Measurements from ENCODE around the gene IL6ST.
"Not testable (repeated sequence)": the region's sequence is repeated elsewhere in the genome, so short reads cannot be mapped to it uniquely, and the experiment has no call there.

Gene IL6ST

GRCh38 chr5:55993013-55993412, 1.8 kb downstream of the IL6ST start:
- DNase-seq, result no peak
- Histone ChIP-seq H3K27ac (ENCODE audit: insufficient read depth, low read length, poor library complexity, severe bottlenecking) (peak overlapping the region; percentile 95), H3K4me3 (ENCODE audit: insufficient read depth, low read depth, low read length, poor library complexity, severe bottlenecking) (peak overlapping the region; percentile 79), H3K27me3 (replicated peaks; ENCODE audit: control insufficient read depth, insufficient read depth, low read length, poor library complexity, severe bottlenecking) (no peaks in the 10 kb centered on the region), H3K36me3 (ENCODE audit: control insufficient read depth, insufficient read depth, low read length) (no peaks in the 10 kb centered on the region), H3K9me3 (ENCODE audit: control insufficient read depth, low read length) (no peaks in the 10 kb centered on the region), H3K4me1 (ENCODE audit: control insufficient read depth, insufficient read depth, low read length, poor library complexity, severe bottlenecking) (peaks cover 14% of the 10 kb centered on the region)

- peak overlapping the region; percentile 41 for H3K27ac ChIP-seq (ENCODE audit: insufficient read depth, low read length, poor library complexity, severe bottlenecking)
- H3K27me3 ChIP-seq (replicated peaks; ENCODE audit: control insufficient read depth, insufficient read depth, low read length, poor library complexity, severe bottlenecking), result no peaks in the 10 kb centered on the region
- no peak for DNase-seq
- peak overlapping the region; percentile 79 for H3K4me3 ChIP-seq (ENCODE audit: insufficient read depth, low read depth, low read length, poor library complexity, severe bottlenecking)
- H3K9me3 ChIP-seq (ENCODE audit: control insufficient read depth, low read length), result no peaks in the 10 kb centered on the region
- H3K4me1 ChIP-seq (ENCODE audit: control insufficient read depth, insufficient read depth, low read length, poor library complexity, severe bottlenecking), result peaks cover 14% of the 10 kb centered on the region
- no peaks in the 10 kb centered on the region for H3K36me3 ChIP-seq (ENCODE audit: control insufficient read depth, insufficient read depth, low read length)
These were observed 2.8 kb downstream of the IL6ST start for GRCh38 chr5:55991768-55992486.

DNA sequence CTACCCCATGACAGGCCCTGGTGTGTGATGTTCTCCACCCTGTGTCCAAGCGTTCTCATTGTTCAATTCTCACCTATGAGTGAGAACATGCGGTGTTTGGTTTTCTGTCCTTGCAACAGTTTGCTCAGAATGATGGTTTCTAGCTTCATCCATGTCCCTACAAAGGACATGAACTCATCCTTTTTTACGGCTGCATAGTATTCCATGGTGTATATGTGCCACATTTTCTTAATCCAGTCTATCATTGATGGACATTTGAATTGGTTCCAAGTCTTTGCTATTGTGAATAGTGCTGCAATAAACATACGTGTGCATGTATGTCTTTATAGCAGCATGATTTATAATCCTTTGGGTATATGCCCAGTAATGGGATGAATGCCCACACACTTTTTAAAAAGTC, 3.9 kb downstream of the IL6ST start:
- H3K27ac ChIP-seq (ENCODE audit: insufficient read depth, low read length, poor library complexity, severe bottlenecking), result not testable (repeated sequence)
- peaks cover 15% of the 10 kb centered on the region for H3K4me1 ChIP-seq (ENCODE audit: control insufficient read depth, insufficient read depth, low read length, poor library complexity, severe bottlenecking)

GRCh38 chr5:55989860-55990259, 4.9 kb downstream of the IL6ST start:
- Histone ChIP-seq H3K27ac (ENCODE audit: insufficient read depth, low read length, poor library complexity, severe bottlenecking) (no peak overlapping the region), H3K36me3 (ENCODE audit: control insufficient read depth, insufficient read depth, low read length) (no peaks in the 10 kb centered on the region), H3K27me3 (replicated peaks; ENCODE audit: control insufficient read depth, insufficient read depth, low read length, poor library complexity, severe bottlenecking) (no peaks in the 10 kb centered on the region), H3K9me3 (ENCODE audit: control insufficient read depth, low read length) (no peaks in the 10 kb centered on the region), H3K4me3 (ENCODE audit: insufficient read depth, low read depth, low read length, poor library complexity, severe bottlenecking) (no peak overlapping the region), H3K4me1 (ENCODE audit: control insufficient read depth, insufficient read depth, low read length, poor library complexity, severe bottlenecking) (peaks cover 25% of the 10 kb centered on the region)
- DNase-seq, result no peak

More for the DNA sequence above, 3.9 kb downstream of the IL6ST start:
- not testable (repeated sequence) for H3K9me3 ChIP-seq (ENCODE audit: control insufficient read depth, low read length); H3K36me3 ChIP-seq (ENCODE audit: control insufficient read depth, insufficient read depth, low read length); H3K27me3 ChIP-seq (replicated peaks; ENCODE audit: control insufficient read depth, insufficient read depth, low read length, poor library complexity, severe bottlenecking); DNase-seq; H3K4me3 ChIP-seq (ENCODE audit: insufficient read depth, low read depth, low read length, poor library complexity, severe bottlenecking)

- H3K4me1 ChIP-seq (ENCODE audit: control insufficient read depth, insufficient read depth, low read length, poor library complexity, severe bottlenecking), result peaks cover 25% of the 10 kb centered on the region
- H3K4me3 ChIP-seq (ENCODE audit: insufficient read depth, low read depth, low read length, poor library complexity, severe bottlenecking), result no peak overlapping the region
- H3K36me3 ChIP-seq (ENCODE audit: control insufficient read depth, insufficient read depth, low read length), result no peaks in the 10 kb centered on the region
- no peaks in the 10 kb centered on the region for H3K27me3 ChIP-seq (replicated peaks; ENCODE audit: control insufficient read depth, insufficient read depth, low read length, poor library complexity, severe bottlenecking)
- DNase-seq, result no peak
- no peaks in the 10 kb centered on the region for H3K9me3 ChIP-seq (ENCODE audit: control insufficient read depth, low read length)
- peak overlapping the region; percentile 8 for H3K27ac ChIP-seq (ENCODE audit: insufficient read depth, low read length, poor library complexity, severe bottlenecking)
These were observed 5.7 kb downstream of the IL6ST start for GRCh38 chr5:55988979-55989638.

DNA sequence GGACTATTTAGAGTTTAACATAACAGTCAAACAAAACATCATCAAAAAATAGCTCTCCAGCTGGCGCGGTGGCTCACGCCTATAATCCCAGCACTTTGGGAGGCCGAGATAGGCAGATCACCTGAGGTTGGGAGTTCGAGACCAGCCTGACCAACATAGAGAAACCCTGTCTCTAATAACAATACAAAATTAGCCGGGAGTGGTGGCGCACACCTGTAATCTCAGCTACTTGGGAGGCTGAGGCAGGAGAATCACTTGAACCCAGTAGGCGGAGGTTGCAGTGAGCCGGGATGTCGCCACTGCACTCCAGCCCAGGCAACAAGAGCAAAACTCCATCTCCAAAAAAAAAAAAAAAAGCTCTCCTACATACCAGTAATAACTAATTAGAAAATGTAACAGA, 6.3 kb downstream of the IL6ST start:
- H3K36me3 ChIP-seq (ENCODE audit: control insufficient read depth, insufficient read depth, low read length); H3K9me3 ChIP-seq (ENCODE audit: control insufficient read depth, low read length); H3K4me3 ChIP-seq (ENCODE audit: insufficient read depth, low read depth, low read length, poor library complexity, severe bottlenecking); H3K27ac ChIP-seq (ENCODE audit: insufficient read depth, low read length, poor library complexity, severe bottlenecking); H3K27me3 ChIP-seq (replicated peaks; ENCODE audit: control insufficient read depth, insufficient read depth, low read length, poor library complexity, severe bottlenecking); DNase-seq: not testable (repeated sequence)
- H3K4me1 ChIP-seq (ENCODE audit: control insufficient read depth, insufficient read depth, low read length, poor library complexity, severe bottlenecking), result peaks cover 25% of the 10 kb centered on the region

DNA sequence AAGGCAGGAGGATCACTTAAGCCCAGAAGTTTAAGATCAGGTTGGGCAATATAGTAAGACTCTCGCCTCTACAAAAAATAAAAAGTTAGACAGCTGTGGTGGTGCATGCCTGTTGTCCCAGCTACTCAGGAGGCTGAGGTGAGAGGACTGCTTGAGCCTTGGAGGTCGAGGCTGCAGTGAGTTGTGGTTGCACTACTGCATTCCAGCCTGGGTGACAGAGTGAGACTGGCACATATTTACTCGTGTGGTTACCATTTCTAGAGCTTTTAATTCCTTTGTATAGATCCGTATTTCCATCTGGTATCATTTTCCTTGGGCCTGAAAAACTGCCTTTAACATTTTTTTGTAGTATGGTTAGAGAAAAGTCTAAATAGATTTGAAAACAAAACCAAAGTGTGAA, 7.8 kb downstream of the IL6ST start:
- Histone ChIP-seq H3K4me1 (ENCODE audit: control insufficient read depth, insufficient read depth, low read length, poor library complexity, severe bottlenecking) (peaks cover 31% of the 10 kb centered on the region), H3K27me3 (replicated peaks; ENCODE audit: control insufficient read depth, insufficient read depth, low read length, poor library complexity, severe bottlenecking) (no peaks in the 10 kb centered on the region), H3K36me3 (ENCODE audit: control insufficient read depth, insufficient read depth, low read length) (no peaks in the 10 kb centered on the region), H3K27ac (ENCODE audit: insufficient read depth, low read length, poor library complexity, severe bottlenecking) (no peak overlapping the region), H3K4me3 (ENCODE audit: insufficient read depth, low read depth, low read length, poor library complexity, severe bottlenecking) (no peak overlapping the region), H3K9me3 (ENCODE audit: control insufficient read depth, low read length) (no peaks in the 10 kb centered on the region)
- no peak for DNase-seq

DNA sequence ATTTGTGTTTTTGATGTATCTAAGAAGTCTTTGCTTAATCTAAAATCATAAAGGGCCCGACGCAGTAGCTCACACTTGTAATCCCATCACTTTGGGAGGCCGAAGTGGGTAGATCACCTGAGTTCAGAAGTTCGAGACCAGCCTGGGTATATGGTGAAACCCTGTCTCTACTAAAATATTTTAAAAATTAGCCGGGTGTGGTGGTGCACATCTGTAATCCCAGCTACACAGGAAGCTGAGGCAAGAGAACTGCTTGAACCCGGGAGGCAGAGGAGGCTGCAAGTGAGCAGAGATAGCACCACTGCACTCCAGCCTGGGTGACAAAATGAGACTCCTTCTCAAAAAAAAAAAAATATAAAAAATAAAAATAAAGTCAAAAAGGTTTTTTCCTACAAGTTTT, 9.6 kb downstream of the IL6ST start:
- Histone ChIP-seq H3K36me3 (ENCODE audit: control insufficient read depth, insufficient read depth, low read length) (peaks cover 4% of the 10 kb centered on the region), H3K4me1 (ENCODE audit: control insufficient read depth, insufficient read depth, low read length, poor library complexity, severe bottlenecking) (peaks cover 29% of the 10 kb centered on the region), H3K27me3 (replicated peaks; ENCODE audit: control insufficient read depth, insufficient read depth, low read length, poor library complexity, severe bottlenecking) (no peaks in the 10 kb centered on the region), H3K27ac (ENCODE audit: insufficient read depth, low read length, poor library complexity, severe bottlenecking) (no peak overlapping the region), H3K4me3 (ENCODE audit: insufficient read depth, low read depth, low read length, poor library complexity, severe bottlenecking) (no peak overlapping the region), H3K9me3 (ENCODE audit: control insufficient read depth, low read length) (no peaks in the 10 kb centered on the region)
- no peak for DNase-seq

DNA sequence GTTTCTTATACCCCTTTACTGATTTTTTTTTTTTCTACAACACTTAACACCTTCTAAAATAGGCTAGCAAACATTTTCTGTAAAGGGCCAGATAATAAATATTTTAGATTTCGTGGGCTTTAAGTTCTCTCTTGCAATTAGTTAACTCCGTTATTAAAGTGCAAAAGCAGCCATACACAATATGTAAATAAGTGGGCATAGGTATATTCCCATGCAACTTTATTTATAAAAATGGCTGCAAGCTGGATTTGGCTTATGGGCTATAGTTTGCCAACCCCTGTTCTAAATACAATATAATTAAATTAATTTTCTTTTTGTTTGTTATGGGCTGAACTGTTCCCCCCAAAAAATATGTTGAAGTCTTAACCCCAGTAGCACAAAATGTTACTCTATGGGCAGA, 10.8 kb downstream of the IL6ST start:
- Histone ChIP-seq H3K4me1 (ENCODE audit: control insufficient read depth, insufficient read depth, low read length, poor library complexity, severe bottlenecking) (peaks cover 23% of the 10 kb centered on the region), H3K36me3 (ENCODE audit: control insufficient read depth, insufficient read depth, low read length) (peaks cover 4% of the 10 kb centered on the region), H3K27ac (ENCODE audit: insufficient read depth, low read length, poor library complexity, severe bottlenecking) (peak overlapping the region; percentile 26), H3K27me3 (replicated peaks; ENCODE audit: control insufficient read depth, insufficient read depth, low read length, poor library complexity, severe bottlenecking) (no peaks in the 10 kb centered on the region), H3K9me3 (ENCODE audit: control insufficient read depth, low read length) (no peaks in the 10 kb centered on the region), H3K4me3 (ENCODE audit: insufficient read depth, low read depth, low read length, poor library complexity, severe bottlenecking) (no peak overlapping the region)
- no peak for DNase-seq

DNA sequence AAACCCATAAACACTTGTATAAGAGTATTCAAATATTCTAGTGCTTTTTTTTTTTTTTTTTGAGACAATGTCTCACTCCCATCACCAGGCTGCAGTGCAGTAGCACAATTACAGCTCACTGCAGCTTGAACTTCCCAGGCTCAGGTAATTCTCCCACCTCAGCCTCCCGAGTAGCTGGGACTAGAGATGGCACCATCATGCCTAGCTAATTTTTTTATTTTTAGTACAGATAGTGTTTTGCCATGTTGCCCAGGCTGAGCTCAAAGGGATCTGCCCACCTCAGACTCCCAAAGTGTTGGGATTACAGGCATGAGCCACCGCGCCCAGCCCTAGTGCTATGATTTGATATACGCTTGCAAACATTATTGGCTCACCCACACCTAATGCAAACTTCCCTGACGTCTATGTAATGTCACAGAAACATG, 11.8 kb downstream of the IL6ST start:
- Histone ChIP-seq H3K27me3 (replicated peaks; ENCODE audit: control insufficient read depth, insufficient read depth, low read length, poor library complexity, severe bottlenecking) (no peaks in the 10 kb centered on the region), H3K4me3 (ENCODE audit: insufficient read depth, low read depth, low read length, poor library complexity, severe bottlenecking) (no peak overlapping the region), H3K4me1 (ENCODE audit: control insufficient read depth, insufficient read depth, low read length, poor library complexity, severe bottlenecking) (peaks cover 31% of the 10 kb centered on the region), H3K36me3 (ENCODE audit: control insufficient read depth, insufficient read depth, low read length) (peaks cover 4% of the 10 kb centered on the region), H3K27ac (ENCODE audit: insufficient read depth, low read length, poor library complexity, severe bottlenecking) (no peak overlapping the region), H3K9me3 (ENCODE audit: control insufficient read depth, low read length) (no peaks in the 10 kb centered on the region)
- no peak for DNase-seq
